HCT116 (cell line): Measurements from ENCODE around the gene PSMA3. TPM values are rescaled to one million over a fixed set of nuclear protein-coding genes. Genes with fewer than 3 reads are reported as not detected.

Source experiments
- ATAC-seq: fragments of 200-7000 bp; cut with Tn5 transposase; 2 replicates; pipeline ENCODE4 v1.9.1; 2020; ENCODE audit warnings: mild to moderate bottlenecking, moderate library complexity
- BruUV-seq: library from RNA; stranded (reverse); fragments of 400-500 nt; replicated peaks from 2 replicates; lab custom pipeline; 2021; lab: Mats Ljungman, UMichigan
- CTCF ChIA-PET: fragments of 300-600 bp; sonication (Branson Sonifier 250); formaldehyde crosslinking; loops from one replicate; lab custom pipeline; 2021; ENCODE audit warnings: antibody characterized with exemption; lab: Charles Lee
- POLR2A ChIA-PET: fragments of 300-600, 350-600 bp; sonication (Branson Sonifier 250); formaldehyde crosslinking; loops from one replicate; lab custom pipeline; 2021; ENCODE audit warnings: antibody characterized with exemption; lab: Charles Lee
- RAD21 ChIA-PET, 2 experiments: fragments of 300-600 bp; sonication (Branson Sonifier 250); formaldehyde crosslinking; loops; one replicate each; lab custom pipeline; 2023; ENCODE audit warnings: low total read pairs in 2 of 2; ENCODE audit not compliant: uncharacterized antibody in 2 of 2, unreplicated experiment in 2 of 2, low non-redundant PET in 1 of 2; lab: Charles Lee
- DNase-seq: peaks from one replicate; pipeline ENCODE4 v3.0.0-alpha.2; 2010; ENCODE audit warnings: low read depth, low spot score
- H2AFZ ChIP-seq: fragments of 200-600 bp; shearing (Covaris generic), sonication (generic); 2 replicates; pipeline ENCODE4 v1.6.1; 2017; ENCODE audit warnings: low read depth, mixed run types, mixed read lengths, antibody characterized with exemption, low read length; ENCODE audit not compliant: poor library complexity, severe bottlenecking
- H3K27ac ChIP-seq: 2 replicates; pipeline ENCODE4 v1.5.1; 2012; ENCODE audit warnings: low read depth, low read length
- H3K27me3 ChIP-seq: fragments of 200-600 bp; sonication (generic); 2 replicates; pipeline ENCODE4 v1.6.1; 2016; ENCODE audit warnings: mixed run types, low read length, mixed read lengths; ENCODE audit not compliant: insufficient read depth
- H3K36me3 ChIP-seq, 2 experiments: fragments of 200-500 bp in 1 of 2; fragments of 200-600 bp in 1 of 2; sonication (Bioruptor generic) in 1 of 2; sonication (generic) in 1 of 2; 2 replicates each; pipeline versions ENCODE4 v1.5.1 to v1.6.1; 2014 to 2016; ENCODE audit warnings: low read length in 2 of 2, inconsistent platforms in 1 of 2, mixed read lengths in 1 of 2, mixed run types in 1 of 2; ENCODE audit not compliant: insufficient read depth in 2 of 2, control insufficient read depth in 1 of 2
- H3K4me1 ChIP-seq, 2 experiments: fragments of 200-600 bp in 1 of 2; sonication (generic) in 1 of 2; 2 replicates each; pipeline versions ENCODE4 v1.5.1 to v1.6.1; 2012 to 2017; ENCODE audit warnings: low read length in 2 of 2, inconsistent platforms in 1 of 2, mild to moderate bottlenecking in 1 of 2, mixed read lengths in 1 of 2, mixed run types in 1 of 2, moderate library complexity in 1 of 2; ENCODE audit not compliant: insufficient read depth in 2 of 2, control insufficient read depth in 1 of 2
- H3K4me2 ChIP-seq: fragments of 200-600 bp; sonication (generic); 2 replicates; pipeline ENCODE4 v1.6.1; 2017; ENCODE audit warnings: mixed run types, low read length, mixed read lengths
- H3K4me3 ChIP-seq, 2 experiments: fragments of 200-600 bp in 1 of 2; sonication (generic) in 1 of 2; replicated peaks in 1 of 2; 2 replicates each; pipeline ENCODE4 v1.5.1; 2011 to 2016; ENCODE audit warnings: low read length in 2 of 2, control low read depth in 1 of 2, low read depth in 1 of 2, mild to moderate bottlenecking in 1 of 2, mixed read lengths in 1 of 2, mixed run types in 1 of 2
- H3K79me2 ChIP-seq: fragments of 200-600 bp; sonication (generic); 2 replicates; pipeline ENCODE4 v1.6.1; 2017; ENCODE audit warnings: mild to moderate bottlenecking, mixed run types, low read length, moderate library complexity, mixed read lengths; ENCODE audit not compliant: insufficient read depth
- H3K9ac ChIP-seq: fragments of 200-600 bp; sonication (generic); 2 replicates; pipeline ENCODE4 v1.6.1; 2016; ENCODE audit warnings: low read length, mixed read lengths
- H3K9me2 ChIP-seq: fragments of 200-600 bp; sonication (generic), shearing (Covaris generic); 2 replicates; pipeline ENCODE4 v1.6.1; 2017; ENCODE audit warnings: mixed run types, mild to moderate bottlenecking, moderate library complexity; ENCODE audit not compliant: insufficient read depth
- H3K9me3 ChIP-seq, 2 experiments: fragments of 200-500 bp in 1 of 2; fragments of 200-600 bp in 1 of 2; sonication (Bioruptor generic) in 1 of 2; sonication (generic) in 1 of 2; 2 replicates each; pipeline ENCODE4 v1.6.1; 2014 to 2017; ENCODE audit warnings: low read length in 2 of 2, mixed read lengths in 2 of 2, inconsistent platforms in 1 of 2, low read depth in 1 of 2, mild to moderate bottlenecking in 1 of 2, mixed run types in 1 of 2, moderate library complexity in 1 of 2; ENCODE audit not compliant: control insufficient read depth in 1 of 2, insufficient read depth in 1 of 2
- H4K20me1 ChIP-seq: fragments of 200-600 bp; sonication (generic), shearing (Covaris generic); 2 replicates; pipeline ENCODE4 v1.6.1; 2017; ENCODE audit warnings: mixed run types, mild to moderate bottlenecking, moderate library complexity; ENCODE audit not compliant: insufficient read depth
- CEBPB ChIP-seq: IDR thresholded peaks from 2 replicates; pipeline ENCODE4 v1.6.1; 2012; ENCODE audit warnings: low read depth
- EGR1 ChIP-seq: IDR thresholded peaks from 2 replicates; pipeline ENCODE4 v1.6.1; 2012; ENCODE audit warnings: low read depth
- POLR2A ChIP-seq: IDR thresholded peaks from 2 replicates; pipeline ENCODE4 v1.7.0; 2011; ENCODE audit warnings: borderline replicate concordance; ENCODE audit not compliant: insufficient read depth, insufficient read length; ENCODE audit errors: extremely low read depth
- RAD21 ChIP-seq: IDR thresholded peaks from 2 replicates; pipeline ENCODE4 v1.6.1; 2012; ENCODE audit warnings: low read depth, mild to moderate bottlenecking
- SRF ChIP-seq: IDR thresholded peaks from 2 replicates; pipeline ENCODE4 v1.6.1; 2012; ENCODE audit warnings: low read depth
- YY1 ChIP-seq: IDR thresholded peaks from 2 replicates; pipeline ENCODE4 v1.6.1; 2011; ENCODE audit warnings: low read length, low read depth, moderate library complexity, mild to moderate bottlenecking; ENCODE audit not compliant: insufficient replicate concordance; ENCODE audit errors: extremely low read depth
- ZFX ChIP-seq: fragments of 450-650 bp; IDR thresholded peaks from 2 replicates; pipeline ENCODE4 v1.6.1; 2017
- intact Hi-C: fragments of 100-400 bp; cut with micrococcal nuclease; formaldehyde crosslinking; loops from 2 replicates; pipeline ENCODE4 v1.10.0; 2022
- total RNA-seq: library from RNA; stranded (reverse); gene quantifications from one replicate; pipeline ENCODE4 v1.2.1, GENCODE V29; 2021; ENCODE audit not compliant: unreplicated experiment
- TF ChIP-seq, protein P1 (sequence below), 3 experiments: fragments of 200-600 bp in 1 of 3; sonication (generic) in 1 of 3; IDR thresholded peaks in 2 of 3; conservative IDR thresholded peaks in 1 of 3; 2 replicates each; pipeline ENCODE4 v1.5.1; 2012 to 2017; ENCODE audit warnings: low read depth in 2 of 3, low read length in 2 of 3, antibody characterized with exemption in 1 of 3, borderline replicate concordance in 1 of 3, control low read depth in 1 of 3, mild to moderate bottlenecking in 1 of 3, mixed read lengths in 1 of 3, mixed run types in 1 of 3, moderate library complexity in 1 of 3; ENCODE audit not compliant: insufficient read depth in 1 of 3

Gene PSMA3
- total RNA-seq, 1 experiment from 2014 or later = 267 TPM

DNA sequence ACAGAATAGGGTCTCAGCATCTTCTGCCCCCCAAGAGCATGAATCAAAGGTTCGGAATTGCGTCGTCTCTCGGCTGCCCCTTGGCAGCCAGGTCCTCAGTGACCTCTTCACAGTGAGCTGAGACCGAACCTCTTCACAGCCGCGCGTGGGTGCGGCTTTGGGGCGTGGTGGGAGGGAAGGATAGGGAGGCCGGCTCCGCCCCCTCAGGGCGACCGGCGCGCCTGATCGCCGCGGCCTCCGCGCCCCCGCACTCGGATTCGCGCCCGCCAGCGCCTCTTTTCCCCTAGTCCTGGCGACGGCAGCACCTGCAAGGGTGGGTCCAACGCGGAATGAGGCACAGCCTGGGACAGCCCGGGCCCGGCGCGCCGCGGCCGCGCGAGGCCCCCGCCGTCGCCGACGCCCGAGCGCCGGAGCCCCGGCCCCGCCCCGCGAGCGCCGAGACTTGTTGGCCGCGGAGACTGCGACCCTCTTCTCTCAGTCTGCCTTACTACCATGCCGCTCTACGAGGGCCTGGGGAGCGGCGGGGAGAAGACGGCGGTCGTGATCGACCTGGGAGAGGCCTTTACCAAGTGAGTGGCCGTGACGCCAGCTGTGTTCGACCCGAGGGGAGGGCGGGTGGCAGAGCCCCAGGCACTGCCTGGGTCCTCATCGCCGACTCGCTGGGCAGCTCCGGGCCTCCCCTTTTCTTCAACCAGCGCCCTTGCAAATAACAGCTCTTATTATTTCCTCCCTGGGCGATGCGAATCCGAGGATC lies 44.7 kb upstream of the PSMA3 start, which contains the start of gene ACTR10 (continued):
- peak; percentile 66; the same call in 1 of the 2 replicates for TF ChIP-seq ZFX
- no peak for TF ChIP-seq YY1
- TF ChIP-seq SRF = peak; percentile 22; the same call in 1 of the 2 replicates
- peak; percentile 98 for TF ChIP-seq EGR1
- TF ChIP-seq POLR2A = peak; percentile 61

DNA sequence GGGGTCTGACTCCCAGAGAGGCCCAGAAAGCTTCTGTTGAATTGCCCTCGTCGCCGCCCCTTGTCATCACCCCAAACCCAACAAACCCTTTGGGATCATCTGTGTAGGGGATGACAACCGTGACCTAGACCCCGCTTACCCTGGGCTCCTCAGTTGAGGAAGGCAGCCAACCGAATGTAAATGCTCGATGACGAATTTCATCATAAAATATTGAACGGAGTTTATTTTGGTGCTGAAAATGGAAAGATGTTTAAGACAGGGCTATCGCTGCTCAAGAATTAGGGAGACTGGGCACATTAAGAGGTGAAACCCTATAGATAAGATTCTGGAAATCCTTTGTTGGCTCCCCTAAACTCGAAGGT lies 44.2 kb upstream of the PSMA3 start:
- Histone ChIP-seq H3K4me3 (peak overlapping the region; percentile 96 to 99), H2AFZ (no peak overlapping the region), H3K27ac (peak overlapping the region; percentile 63), H3K79me2 (peaks cover 22% of the 10 kb centered on the region), H4K20me1 (no peaks in the 10 kb centered on the region), H3K9ac (peak overlapping the region; percentile 74), H3K27me3 (no peaks in the 10 kb centered on the region), H3K9me2 (no peaks in the 10 kb centered on the region), H3K4me1 (peaks cover 13 to 17% of the 10 kb centered on the region in 2 experiments; a peak in 3 of 4 replicates), H3K9me3 (no peaks in the 10 kb centered on the region), H3K36me3 (peaks cover 3 to 6% of the 10 kb centered on the region in 2 experiments; a peak in 2 of 4 replicates), H3K4me2 (peak overlapping the region; percentile 92)
- ATAC-seq = no peak; the same call in 1 of the 2 replicates
- ChIA-PET POLR2A (interaction anchor here (1.5 kb wide), 1 partner anchor 98 kb away, joined by 3 read pairs; the partner anchor contains the start of gene ARID4A), RAD21 (no interaction called here), CTCF (no interaction called here)
- no peak for DNase-seq
- 0 out of 2 replicates have a peak, but pooled peaks have one; percentile 18 for TF ChIP-seq ZFX
- no peak for TF ChIP-seq RAD21
- intact Hi-C loops = loop anchor here (2.0 kb wide), 1 partner anchor 44 kb away; the partner anchor contains the start of gene PSMA3
- no TSS peak for BruUV-seq

DNA sequence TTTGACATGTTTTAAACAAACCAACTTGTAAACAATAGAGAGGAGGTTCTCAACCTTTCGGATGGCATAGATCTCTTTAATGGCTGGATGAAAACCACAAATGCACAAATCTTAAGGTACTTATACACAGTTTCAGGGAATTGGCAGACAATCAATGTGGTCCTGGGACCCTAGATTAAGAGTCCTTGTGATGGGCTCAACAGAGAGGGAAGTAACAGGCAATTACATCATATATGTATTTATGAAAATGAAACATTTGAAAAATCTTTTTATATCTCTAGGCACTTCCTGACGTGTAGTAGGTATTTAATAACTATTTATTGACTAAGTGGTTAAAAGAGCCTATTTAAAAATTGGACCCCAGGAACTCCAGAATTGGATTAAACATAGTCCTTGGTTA lies 43.8 kb upstream of the PSMA3 start:
- Histone ChIP-seq H3K4me3 (peak overlapping the region; percentile 96 to 99), H3K36me3 (peaks cover 3 to 6% of the 10 kb centered on the region in 2 experiments; a peak in 2 of 4 replicates), H3K79me2 (peaks cover 22% of the 10 kb centered on the region), H2AFZ (no peak overlapping the region), H3K9me3 (no peaks in the 10 kb centered on the region), H3K9me2 (no peaks in the 10 kb centered on the region), H3K9ac (peak overlapping the region; percentile 74), H4K20me1 (no peaks in the 10 kb centered on the region), H3K27ac (no peak overlapping the region), H3K4me1 (peaks cover 13 to 17% of the 10 kb centered on the region in 2 experiments; a peak in 3 of 4 replicates), H3K4me2 (peak overlapping the region; percentile 92), H3K27me3 (no peaks in the 10 kb centered on the region)
- ATAC-seq (no peak), DNase-seq (no peak)
- BruUV-seq = TSS peak; percentile 74
- intact Hi-C loops = loop anchor here (2.0 kb wide), 1 partner anchor 44 kb away; the partner anchor contains the start of gene PSMA3
- ChIA-PET POLR2A (no interaction called here), RAD21 (no interaction called here), CTCF (no interaction called here)
- TF ChIP-seq CEBPB = no peak
- TF ChIP-seq, protein P1, sequence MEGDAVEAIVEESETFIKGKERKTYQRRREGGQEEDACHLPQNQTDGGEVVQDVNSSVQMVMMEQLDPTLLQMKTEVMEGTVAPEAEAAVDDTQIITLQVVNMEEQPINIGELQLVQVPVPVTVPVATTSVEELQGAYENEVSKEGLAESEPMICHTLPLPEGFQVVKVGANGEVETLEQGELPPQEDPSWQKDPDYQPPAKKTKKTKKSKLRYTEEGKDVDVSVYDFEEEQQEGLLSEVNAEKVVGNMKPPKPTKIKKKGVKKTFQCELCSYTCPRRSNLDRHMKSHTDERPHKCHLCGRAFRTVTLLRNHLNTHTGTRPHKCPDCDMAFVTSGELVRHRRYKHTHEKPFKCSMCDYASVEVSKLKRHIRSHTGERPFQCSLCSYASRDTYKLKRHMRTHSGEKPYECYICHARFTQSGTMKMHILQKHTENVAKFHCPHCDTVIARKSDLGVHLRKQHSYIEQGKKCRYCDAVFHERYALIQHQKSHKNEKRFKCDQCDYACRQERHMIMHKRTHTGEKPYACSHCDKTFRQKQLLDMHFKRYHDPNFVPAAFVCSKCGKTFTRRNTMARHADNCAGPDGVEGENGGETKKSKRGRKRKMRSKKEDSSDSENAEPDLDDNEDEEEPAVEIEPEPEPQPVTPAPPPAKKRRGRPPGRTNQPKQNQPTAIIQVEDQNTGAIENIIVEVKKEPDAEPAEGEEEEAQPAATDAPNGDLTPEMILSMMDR (IDR thresholded peaks at IDR 0.05 in 2 of 3, conservative IDR thresholded peaks at IDR 0.05 in 1 of 3; ENCODE audit: borderline replicate concordance in 1 of 3, insufficient read depth in 1 of 3, low read depth in 2 of 3, low read length in 2 of 3) = no peak
- no peak for TF ChIP-seq POLR2A
